CD14-positive monocyte (primary cell): ENCODE results near the gene NFKBIL1. TPM values are rescaled to one million over a fixed set of nuclear protein-coding genes. Genes with fewer than 3 reads are reported as not detected.

ENCODE experiments used
- DNase-seq, 3 donors: peaks; one replicate each; pipeline ENCODE4 v3.0.0-alpha.2; 2011 to 2022
- H2AFZ ChIP-seq: 2 replicates; pipeline ENCODE4 v1.6.0; 2012; ENCODE audit warnings: mild to moderate bottlenecking, low read depth, low read length, inconsistent platforms; ENCODE audit not compliant: insufficient read depth, poor library complexity, severe bottlenecking
- H3K27ac ChIP-seq, 2 donors: 1 replicate in 1 of 2; 2 replicates in 1 of 2; pipeline ENCODE4 v1.5.1; 2012 to 2013; ENCODE audit warnings: low read length in 2 of 2, control low read depth in 1 of 2, inconsistent platforms in 1 of 2, low read depth in 1 of 2, mild to moderate bottlenecking in 1 of 2
- H3K27me3 ChIP-seq, 2 donors: one replicate each; pipeline versions ENCODE4 v1.6.0 to v1.6.1; 2011 to 2013; ENCODE audit warnings: low read length in 2 of 2; ENCODE audit not compliant: control insufficient read depth in 2 of 2, insufficient read depth in 2 of 2
- H3K36me3 ChIP-seq, 2 donors: replicated peaks in 1 of 2; 1 replicate in 1 of 2; 2 replicates in 1 of 2; pipeline versions ENCODE4 v1.5.1 to v1.6.1; 2012 to 2013; ENCODE audit warnings: low read length in 2 of 2, control low read depth in 1 of 2, inconsistent platforms in 1 of 2, mild to moderate bottlenecking in 1 of 2; ENCODE audit not compliant: insufficient read depth in 2 of 2, control insufficient read depth in 1 of 2
- H3K4me1 ChIP-seq, 2 donors: 1 replicate in 1 of 2; 2 replicates in 1 of 2; pipeline versions ENCODE4 v1.5.1 to v1.6.1; 2012 to 2013; ENCODE audit warnings: low read length in 2 of 2, control low read depth in 1 of 2, inconsistent platforms in 1 of 2, mild to moderate bottlenecking in 1 of 2, moderate library complexity in 1 of 2; ENCODE audit not compliant: insufficient read depth in 2 of 2, control insufficient read depth in 1 of 2
- H3K4me2 ChIP-seq: replicated peaks from 2 replicates; pipeline ENCODE3; 2012; ENCODE audit warnings: low read length, moderate library complexity, mild to moderate bottlenecking; ENCODE audit not compliant: poor library complexity, severe bottlenecking; ENCODE audit errors: extremely low read depth
- H3K4me3 ChIP-seq, 3 experiments: fragments of 200-600 bp in 1 of 3; sonication (generic) in 1 of 3; replicated peaks in 1 of 3; 1 replicate in 2 of 3; 2 replicates in 1 of 3; pipeline ENCODE4 v1.5.1; 2011 to 2013; ENCODE audit warnings: low read length in 3 of 3, mild to moderate bottlenecking in 3 of 3, control low read depth in 2 of 3, low read depth in 2 of 3, inconsistent platforms in 1 of 3, moderate library complexity in 1 of 3
- H3K79me2 ChIP-seq: 2 replicates; pipeline ENCODE4 v1.6.0; 2012; ENCODE audit warnings: mild to moderate bottlenecking, control low read depth, inconsistent platforms, low read length, moderate library complexity; ENCODE audit not compliant: insufficient read depth
- H3K9ac ChIP-seq: 2 replicates; pipeline ENCODE4 v1.6.0; 2017; ENCODE audit warnings: low read length, mild to moderate bottlenecking; ENCODE audit not compliant: insufficient read depth, poor library complexity, severe bottlenecking
- H3K9me3 ChIP-seq, 2 donors: replicated peaks in 1 of 2; 1 replicate in 1 of 2; 2 replicates in 1 of 2; pipeline versions ENCODE4 v1.5.1 to v1.6.1; 2012 to 2013; ENCODE audit warnings: low read length in 2 of 2, control low read depth in 1 of 2; ENCODE audit not compliant: control insufficient read depth in 1 of 2, insufficient read depth in 1 of 2
- H4K20me1 ChIP-seq: 2 replicates; pipeline ENCODE4 v1.6.0; 2012; ENCODE audit warnings: mild to moderate bottlenecking, low read length, control low read depth, moderate library complexity; ENCODE audit not compliant: insufficient read depth
- H3K27ac Mint-ChIP-seq, 7 donors: one replicate each; pipeline ENCODE4 v1.8.0; 2020; ENCODE audit warnings: mild to moderate bottlenecking in 7 of 7, mixed read lengths in 7 of 7, moderate library complexity in 6 of 7, inconsistent platforms in 2 of 7
- H3K27me3 Mint-ChIP-seq, 3 donors: one replicate each; pipeline ENCODE4 v1.8.0; 2021 to 2022; ENCODE audit warnings: low read depth in 3 of 3, mild to moderate bottlenecking in 3 of 3, mixed read lengths in 3 of 3, moderate library complexity in 3 of 3, inconsistent platforms in 1 of 3
- H3K36me3 Mint-ChIP-seq, 2 donors: one replicate each; pipeline ENCODE4 v1.8.0; 2020; ENCODE audit warnings: mixed read lengths in 2 of 2, inconsistent platforms in 1 of 2, mild to moderate bottlenecking in 1 of 2
- H3K4me1 Mint-ChIP-seq: one replicate; pipeline ENCODE4 v1.8.0; 2020; ENCODE audit warnings: mild to moderate bottlenecking, mixed read lengths
- H3K4me3 Mint-ChIP-seq, 2 donors: one replicate each; pipeline ENCODE4 v1.8.0; 2020; ENCODE audit warnings: mild to moderate bottlenecking in 2 of 2, mixed read lengths in 2 of 2, moderate library complexity in 1 of 2
- H3K9me3 Mint-ChIP-seq, 7 donors: one replicate each; pipeline ENCODE4 v1.8.0; 2020 to 2022; ENCODE audit warnings: mixed read lengths in 7 of 7, mild to moderate bottlenecking in 6 of 7, moderate library complexity in 6 of 7, inconsistent platforms in 2 of 7
- CTCF ChIP-seq: fragments of 200-600 bp; IDR thresholded peaks from one replicate; pipeline ENCODE4 v1.8.0; 2022; ENCODE audit warnings: antibody characterized with exemption, mild to moderate bottlenecking
- WGBS: methylation state at CpG from one replicate; pipeline ENCODE4 v1.1.5; 2013; ENCODE audit warnings: missing lambda C conversion rate; ENCODE audit not compliant: insufficient coverage; 5-methylcytosine and 5-hydroxymethylcytosine counted together
- intact Hi-C, 2 donors: fragments of 100-400 bp; cut with micrococcal nuclease; formaldehyde crosslinking; loops; one replicate each; pipeline versions ENCODE4 v1.15.0 to v1.15.1; 2023
- polyA plus RNA-seq, 3 donors: library from polyadenylated mRNA; depleted of rRNA in 1 of 3; unstranded in 2 of 3; stranded (reverse) in 1 of 3; fragments of 300-500 nt in 2 of 3; fragments of >200 nt in 1 of 3; fragmentation: Illumina TruSeq in 2 of 3; gene quantifications; 1 replicate in 2 of 3; 2 replicates in 1 of 3; pipeline ENCODE4 v1.2.3, GENCODE V29; 2012 to 2021

NFKBIL1 gene
- polyA plus RNA-seq, 3 donors = 7.7 to 10.3 (median 8.0) TPM

GRCh38 chr6:31558631-31559500 is 11.5 kb downstream of the NFKBIL1 start:
- no peak for TF ChIP-seq CTCF
- Histone ChIP-seq H3K9me3 (no peaks in the 10 kb centered on the region), H3K36me3 (no peaks in the 10 kb centered on the region), H3K4me3 (peak overlapping the region; percentile 3 to 66 (median 13)), H3K27me3 (no peaks in the 10 kb centered on the region), H4K20me1 (no peaks in the 10 kb centered on the region), H3K79me2 (peaks cover 15% of the 10 kb centered on the region), H3K27ac (peak overlapping the region; percentile 96 to 98), H3K4me1 (peaks cover 81 to 82% of the 10 kb centered on the region in 2 donors), H3K4me2 (peak overlapping the region; percentile 78), H3K9ac (peak overlapping the region; percentile 75), H2AFZ (peak overlapping the region; percentile 29)
- peaks cover 0 to 2% (median 0%) of the 10 kb centered on the region in 3 donors for H3K27me3 Mint-ChIP-seq
- H3K27ac Mint-ChIP-seq = peak overlapping the region; percentile 91 to 98 (median 94)
- peaks cover 78% of the 10 kb centered on the region for H3K4me1 Mint-ChIP-seq
- DNase-seq = peak; percentile 89 to 98 (median 94)
- peaks cover 17 to 31% of the 10 kb centered on the region in 2 donors for H3K36me3 Mint-ChIP-seq
- WGBS = 0% methylated on average over 9 of the region's 14 CpGs
- intact Hi-C loops = loop anchor here in 1 of 2 donors (2.0 kb wide), 1 partner anchor 28 kb away; the partner anchor contains the start of gene LST1
- H3K9me3 Mint-ChIP-seq = no peaks in the 10 kb centered on the region
- H3K4me3 Mint-ChIP-seq = peak overlapping the region; percentile 79 to 81

- H3K36me3 Mint-ChIP-seq = peaks cover 17 to 28% of the 10 kb centered on the region in 2 donors
- peak overlapping the region; percentile 96 to 98 for H3K27ac ChIP-seq
- WGBS = 10% methylated on average over 2 of the region's 4 CpGs
- H3K4me3 ChIP-seq = peak overlapping the region; percentile 3 to 66 (median 13)
- peaks cover 84 to 85% of the 10 kb centered on the region in 2 donors for H3K4me1 ChIP-seq
- H3K9me3 Mint-ChIP-seq = no peaks in the 10 kb centered on the region
- DNase-seq = no peak
- peak overlapping the region; percentile 78 for H3K4me2 ChIP-seq
- H3K27me3 Mint-ChIP-seq = peaks cover 0 to 2% (median 0%) of the 10 kb centered on the region in 3 donors
- peaks cover 80% of the 10 kb centered on the region for H3K4me1 Mint-ChIP-seq
- no peaks in the 10 kb centered on the region for H3K27me3 ChIP-seq
- peak overlapping the region; percentile 79 to 81 for H3K4me3 Mint-ChIP-seq
- intact Hi-C loops = loop anchor here in 1 of 2 donors (2.0 kb wide), 1 partner anchor 27 kb away; the partner anchor contains the start of gene LST1
- H3K36me3 ChIP-seq = no peaks in the 10 kb centered on the region
- H3K9me3 ChIP-seq = no peaks in the 10 kb centered on the region
- peak overlapping the region; percentile 91 to 98 (median 94) for H3K27ac Mint-ChIP-seq
- H4K20me1 ChIP-seq = no peaks in the 10 kb centered on the region
- H3K79me2 ChIP-seq = peaks cover 15% of the 10 kb centered on the region
- H2AFZ ChIP-seq = no peak overlapping the region
- TF ChIP-seq CTCF = no peak
- peak overlapping the region; percentile 75 for H3K9ac ChIP-seq
These were observed 12.2 kb downstream of the NFKBIL1 start for GRCh38 chr6:31559606-31559957.
